Vagina (tissue), 2 donors: Measurements from ENCODE around the gene MICALL2.

Experiments
- CTCF ChIP-seq, 3 experiments: fragments of 450-650 bp in 2 of 3; fragments of 200-600 bp in 1 of 3; sonication (generic) in 1 of 3; IDR thresholded peaks; one replicate each; pipeline ENCODE4 v1.5.1; 2017 to 2019; ENCODE audit warnings: antibody characterized with exemption in 3 of 3, mild to moderate bottlenecking in 2 of 3, moderate library complexity in 2 of 3
- POLR2AphosphoS5 ChIP-seq, 2 donors: sonication (generic); formaldehyde crosslinking; IDR thresholded peaks; one replicate each; pipeline ENCODE4 v1.9.0; 2017; ENCODE audit warnings: antibody characterized with exemption in 2 of 2, mild to moderate bottlenecking in 2 of 2, low read depth in 1 of 2; ENCODE audit not compliant: insufficient read depth in 1 of 2

- TF ChIP-seq CTCF (IDR thresholded peaks at IDR 0.05) = no peak
- TF ChIP-seq POLR2AphosphoS5 (IDR thresholded peaks at IDR 0.05; ENCODE audit: insufficient read depth in 1 of 2, low read depth in 1 of 2) = no peak
Observed at GRCh38 chr7:1426474-1426873, 32.8 kb downstream of the MICALL2 start.
